ENCODE data around the gene PFKFB3. TPM values are rescaled to one million over a fixed set of nuclear protein-coding genes. Genes with fewer than 3 reads are reported as not detected.

Gene PFKFB3
- total RNA-seq, 1 donor from 2014 or later, result 43.2 TPM

DNA sequence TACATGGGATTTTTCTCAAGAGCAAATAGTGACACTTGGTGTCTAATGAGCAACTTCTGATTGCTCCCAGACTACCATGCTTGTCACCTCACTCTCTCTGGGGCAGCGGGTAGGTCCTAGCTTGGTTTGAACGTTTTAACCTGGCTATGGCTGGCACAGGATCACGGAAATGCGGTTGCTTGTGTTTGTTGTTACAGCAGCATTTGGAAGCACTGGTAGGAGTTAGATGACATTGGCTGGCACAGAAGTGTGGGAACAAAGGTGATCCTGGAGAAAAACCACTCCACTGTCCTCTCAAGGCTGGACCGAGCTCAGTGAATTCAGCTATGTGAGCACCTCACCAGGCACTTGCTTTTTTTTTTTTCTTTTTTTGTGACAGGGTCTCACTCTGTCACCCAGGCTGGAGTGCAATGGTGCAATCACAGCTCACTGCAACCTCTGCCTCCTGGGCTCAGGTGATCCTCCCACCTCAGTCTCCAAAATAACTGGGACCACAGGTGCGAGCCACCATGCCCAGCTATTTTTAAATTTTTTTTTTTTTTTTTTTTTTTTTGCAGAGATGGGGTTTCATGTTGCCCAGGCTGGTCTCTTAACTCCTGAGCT lies 3.5 kb upstream of the PFKFB3 start:
- peaks cover 36% of the 10 kb centered on the region for H3K4me1 ChIP-seq
- intact Hi-C loops (cut with DNase I), result no loop called here

DNA sequence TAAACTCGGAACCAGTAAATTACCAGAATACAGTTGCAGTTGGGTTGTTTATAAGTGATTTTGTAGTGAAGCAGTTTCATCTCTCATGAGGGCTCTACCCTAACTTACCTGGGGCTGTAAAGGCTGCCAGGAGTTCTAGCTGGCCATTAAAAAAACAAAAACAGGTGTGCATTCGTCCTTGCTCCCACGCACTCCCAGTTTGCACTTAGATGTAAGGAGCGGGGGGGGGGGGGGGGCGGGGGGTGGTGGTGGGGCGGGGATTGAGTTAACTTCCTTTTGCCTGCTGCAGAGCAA lies 2.3 kb upstream of the PFKFB3 start:
- Histone ChIP-seq H3K27ac (peak overlapping the region; percentile 97), H3K4me1 (peaks cover 45% of the 10 kb centered on the region), H3K36me3 (no peaks in the 10 kb centered on the region), H3K9me3 (no peaks in the 10 kb centered on the region), H3K4me3 (peak overlapping the region; percentile 91 to 98), H3K27me3 (no peaks in the 10 kb centered on the region)
- no peak for TF ChIP-seq POLR2AphosphoS5 (IDR thresholded peaks at IDR 0.05; ENCODE audit: insufficient read depth in 1 of 2, low read depth in 1 of 2)
- TF ChIP-seq, protein P1, sequence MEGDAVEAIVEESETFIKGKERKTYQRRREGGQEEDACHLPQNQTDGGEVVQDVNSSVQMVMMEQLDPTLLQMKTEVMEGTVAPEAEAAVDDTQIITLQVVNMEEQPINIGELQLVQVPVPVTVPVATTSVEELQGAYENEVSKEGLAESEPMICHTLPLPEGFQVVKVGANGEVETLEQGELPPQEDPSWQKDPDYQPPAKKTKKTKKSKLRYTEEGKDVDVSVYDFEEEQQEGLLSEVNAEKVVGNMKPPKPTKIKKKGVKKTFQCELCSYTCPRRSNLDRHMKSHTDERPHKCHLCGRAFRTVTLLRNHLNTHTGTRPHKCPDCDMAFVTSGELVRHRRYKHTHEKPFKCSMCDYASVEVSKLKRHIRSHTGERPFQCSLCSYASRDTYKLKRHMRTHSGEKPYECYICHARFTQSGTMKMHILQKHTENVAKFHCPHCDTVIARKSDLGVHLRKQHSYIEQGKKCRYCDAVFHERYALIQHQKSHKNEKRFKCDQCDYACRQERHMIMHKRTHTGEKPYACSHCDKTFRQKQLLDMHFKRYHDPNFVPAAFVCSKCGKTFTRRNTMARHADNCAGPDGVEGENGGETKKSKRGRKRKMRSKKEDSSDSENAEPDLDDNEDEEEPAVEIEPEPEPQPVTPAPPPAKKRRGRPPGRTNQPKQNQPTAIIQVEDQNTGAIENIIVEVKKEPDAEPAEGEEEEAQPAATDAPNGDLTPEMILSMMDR (IDR thresholded peaks at IDR 0.05), result no peak
- TF ChIP-seq POLR2A (IDR thresholded peaks at IDR 0.05), result no peak
- no peak for DNase-seq (ENCODE audit: extremely low spot score in 2 of 2)
- intact Hi-C loops (cut with DNase I), result loop anchor here (5.0 to 10.0 kb wide), 3 partner anchors 58 to 113 kb away; partner anchors contain the start of gene RBM17

More for the DNA sequence above, 3.5 kb upstream of the PFKFB3 start:
- H3K9me3 ChIP-seq, result no peaks in the 10 kb centered on the region
- no peak for TF ChIP-seq POLR2A (IDR thresholded peaks at IDR 0.05)
- TF ChIP-seq, protein P1 (IDR thresholded peaks at IDR 0.05), result no peak
- TF ChIP-seq POLR2AphosphoS5 (IDR thresholded peaks at IDR 0.05; ENCODE audit: insufficient read depth in 1 of 2, low read depth in 1 of 2), result no peak
- no peaks in the 10 kb centered on the region for H3K36me3 ChIP-seq
- H3K4me3 ChIP-seq, result no peak overlapping the region
- no peaks in the 10 kb centered on the region for H3K27me3 ChIP-seq
- no peak for DNase-seq (ENCODE audit: extremely low spot score in 2 of 2)
- H3K27ac ChIP-seq, result no peak overlapping the region

DNA sequence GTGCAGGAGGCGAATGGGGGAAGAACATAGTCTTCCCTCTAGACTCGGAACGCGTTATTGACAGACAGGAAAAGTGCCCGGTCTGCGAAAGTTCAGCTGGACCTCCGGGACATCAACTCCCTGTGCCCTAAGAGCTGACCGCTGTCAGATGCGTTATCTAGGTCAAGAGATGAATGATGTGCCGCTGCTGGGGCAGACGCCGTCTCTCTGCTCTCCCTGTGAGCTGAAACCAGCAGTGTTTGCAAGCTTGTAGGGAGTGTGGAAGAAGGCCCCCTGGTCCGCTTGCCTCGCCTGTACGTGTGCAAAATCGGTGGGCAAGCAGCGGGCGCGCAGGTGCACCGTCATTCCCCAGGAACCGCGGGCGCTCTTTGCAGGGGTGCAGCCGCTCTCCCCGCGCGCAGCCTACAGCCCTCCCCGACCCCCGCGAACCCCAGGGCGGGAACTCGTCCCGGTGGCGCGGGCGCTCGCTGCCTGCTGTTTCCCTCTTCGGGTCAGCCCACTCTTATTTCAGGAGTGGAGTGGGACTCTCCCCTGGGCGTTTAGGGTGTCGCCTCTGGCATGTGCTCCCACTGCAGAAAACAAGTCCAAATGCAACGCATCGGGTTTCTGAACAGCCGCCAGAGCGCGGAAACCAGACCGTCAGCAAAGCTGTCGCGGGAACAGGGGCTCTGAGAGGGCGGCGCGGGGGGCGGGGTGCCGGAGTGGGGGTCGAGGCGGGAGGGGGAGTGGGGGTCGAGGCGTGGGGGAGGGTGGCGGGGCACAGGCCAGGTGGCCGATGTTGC lies 1.8 kb upstream of the PFKFB3 start:
- peak in 1 of 2 donors; percentile 90 for DNase-seq (ENCODE audit: extremely low spot score in 2 of 2)
- no peaks in the 10 kb centered on the region for H3K27me3 ChIP-seq
- TF ChIP-seq POLR2AphosphoS5 (IDR thresholded peaks at IDR 0.05; ENCODE audit: insufficient read depth in 1 of 2, low read depth in 1 of 2), result peak in 1 of 2 donors; percentile 49
- TF ChIP-seq POLR2A (IDR thresholded peaks at IDR 0.05), result no peak
- TF ChIP-seq, protein P1 (IDR thresholded peaks at IDR 0.05), result no peak
- H3K4me1 ChIP-seq, result peaks cover 44% of the 10 kb centered on the region
- peak overlapping the region; percentile 91 to 98 for H3K4me3 ChIP-seq
- no peaks in the 10 kb centered on the region for H3K9me3 ChIP-seq
- peak overlapping the region; percentile 97 for H3K27ac ChIP-seq
- no peaks in the 10 kb centered on the region for H3K36me3 ChIP-seq
- intact Hi-C loops (cut with DNase I), result loop anchor here (5.0 to 10.0 kb wide), 3 partner anchors 59 to 114 kb away; partner anchors contain the start of gene RBM17

DNA sequence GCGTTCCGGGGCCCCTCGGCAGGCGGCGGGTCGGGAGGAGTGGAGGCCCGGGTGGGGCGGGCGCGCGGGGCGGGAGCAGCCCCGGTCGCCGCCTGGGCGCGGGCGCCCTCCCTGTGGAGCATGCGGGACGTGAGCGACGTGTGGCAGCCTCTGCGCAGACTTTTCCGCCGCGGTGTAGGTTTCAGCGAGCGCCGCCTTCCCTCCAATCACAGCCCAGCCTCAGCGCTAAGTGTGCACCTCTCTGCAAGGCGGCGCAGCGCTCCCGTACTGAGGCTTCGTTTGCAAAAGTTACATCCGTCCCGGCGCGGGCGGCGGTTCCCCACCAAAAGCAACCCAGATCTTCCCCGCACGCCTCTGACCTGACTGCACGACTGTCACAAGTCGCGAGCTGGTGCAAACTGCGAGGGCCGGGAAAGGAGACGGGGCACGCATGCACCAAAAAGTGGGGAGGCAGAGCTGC lies 1.2 kb upstream of the PFKFB3 start:
- Histone ChIP-seq H3K27me3 (no peaks in the 10 kb centered on the region), H3K9me3 (no peaks in the 10 kb centered on the region)
- DNase-seq (ENCODE audit: extremely low spot score in 2 of 2), result peak in 1 of 2 donors; percentile 87

More for the DNA sequence above, 1.2 kb upstream of the PFKFB3 start:
- TF ChIP-seq POLR2A (IDR thresholded peaks at IDR 0.05) (no peak), POLR2AphosphoS5 (IDR thresholded peaks at IDR 0.05; ENCODE audit: insufficient read depth in 1 of 2, low read depth in 1 of 2) (peak in 1 of 2 donors; percentile 42)
- TF ChIP-seq, protein P1 (IDR thresholded peaks at IDR 0.05), result peak in 1 of 3 experiments; percentile 7
- no peaks in the 10 kb centered on the region for H3K36me3 ChIP-seq
- peak overlapping the region; percentile 97 for H3K27ac ChIP-seq
- intact Hi-C loops (cut with DNase I), result loop anchor here (5.0 to 10.0 kb wide), 3 partner anchors 59 to 114 kb away; partner anchors contain the start of gene RBM17
- peak overlapping the region; percentile 91 to 98 for H3K4me3 ChIP-seq
- H3K4me1 ChIP-seq, result peaks cover 38% of the 10 kb centered on the region

Data from vagina (tissue), 2 donors.